GM13976 (cell line): Measurements from ENCODE around the gene IL1RAP.
"Not testable (repeated sequence)": the region's sequence is repeated elsewhere in the genome, so short reads cannot be mapped to it uniquely, and the experiment has no call there.

Experiments
- DNase-seq: peaks from one replicate; pipeline ENCODE4 v3.0.0; 2012; ENCODE audit warnings: low spot score
- in situ Hi-C: fragments of 300-500 bp; cut with MboI; formaldehyde crosslinking; loops from one replicate; pipeline ENCODE4 v1.12.0; 2022; ENCODE audit warnings: low sequenced_read_pairs, mixed read lengths, inconsistent platforms; ENCODE audit not compliant: unreplicated experiment
- TF ChIP-seq, protein P1 (sequence below): IDR thresholded peaks from 2 replicates; pipeline ENCODE4 v1.5.1; 2012; ENCODE audit warnings: borderline replicate concordance, mild to moderate bottlenecking; ENCODE audit not compliant: insufficient read depth; ENCODE audit errors: extremely low read depth, missing control alignments, control extremely low read depth

The IL1RAP gene

DNA sequence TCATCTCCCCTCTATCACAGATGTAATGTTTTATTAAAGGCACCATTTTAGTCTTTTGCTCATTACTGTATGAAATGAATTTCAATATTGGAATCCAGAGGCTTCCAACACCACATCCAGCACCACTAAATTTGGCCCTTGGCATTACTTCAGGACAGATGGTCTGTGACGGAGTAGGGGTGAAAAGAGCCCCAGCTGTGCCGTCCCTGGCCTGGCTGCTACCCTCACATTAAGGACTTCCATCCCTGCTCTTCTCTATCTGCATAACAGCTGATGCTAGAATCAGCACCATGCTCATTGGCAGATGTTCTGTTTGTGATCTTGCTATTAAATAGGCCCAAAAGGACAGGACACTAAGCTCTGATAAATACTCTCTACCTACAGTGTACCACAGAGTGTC lies 152.9 kb downstream of the IL1RAP start:
- no peak for DNase-seq
- in situ Hi-C loops = no loop called here
- TF ChIP-seq, protein P1, sequence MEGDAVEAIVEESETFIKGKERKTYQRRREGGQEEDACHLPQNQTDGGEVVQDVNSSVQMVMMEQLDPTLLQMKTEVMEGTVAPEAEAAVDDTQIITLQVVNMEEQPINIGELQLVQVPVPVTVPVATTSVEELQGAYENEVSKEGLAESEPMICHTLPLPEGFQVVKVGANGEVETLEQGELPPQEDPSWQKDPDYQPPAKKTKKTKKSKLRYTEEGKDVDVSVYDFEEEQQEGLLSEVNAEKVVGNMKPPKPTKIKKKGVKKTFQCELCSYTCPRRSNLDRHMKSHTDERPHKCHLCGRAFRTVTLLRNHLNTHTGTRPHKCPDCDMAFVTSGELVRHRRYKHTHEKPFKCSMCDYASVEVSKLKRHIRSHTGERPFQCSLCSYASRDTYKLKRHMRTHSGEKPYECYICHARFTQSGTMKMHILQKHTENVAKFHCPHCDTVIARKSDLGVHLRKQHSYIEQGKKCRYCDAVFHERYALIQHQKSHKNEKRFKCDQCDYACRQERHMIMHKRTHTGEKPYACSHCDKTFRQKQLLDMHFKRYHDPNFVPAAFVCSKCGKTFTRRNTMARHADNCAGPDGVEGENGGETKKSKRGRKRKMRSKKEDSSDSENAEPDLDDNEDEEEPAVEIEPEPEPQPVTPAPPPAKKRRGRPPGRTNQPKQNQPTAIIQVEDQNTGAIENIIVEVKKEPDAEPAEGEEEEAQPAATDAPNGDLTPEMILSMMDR = no peak

DNA sequence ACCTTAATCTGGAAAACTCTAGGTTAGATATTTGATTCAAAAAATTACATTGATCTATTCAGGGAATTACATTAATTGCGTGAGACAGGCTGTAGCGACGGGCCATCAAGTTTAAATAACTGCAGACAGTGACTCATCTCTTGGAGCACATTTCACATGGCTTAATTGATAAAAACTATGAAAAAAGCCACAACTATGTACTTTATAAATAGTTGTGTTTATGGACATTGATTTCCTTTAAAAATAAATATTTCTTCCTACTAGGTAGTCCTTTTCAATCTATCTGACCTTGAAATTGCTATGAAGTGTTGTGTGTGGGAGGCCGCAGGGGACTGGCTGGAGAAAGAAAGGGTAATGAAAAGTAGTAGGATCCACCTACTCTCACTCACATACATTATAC lies 157.8 kb downstream of the IL1RAP start:
- DNase-seq = no peak
- in situ Hi-C loops = no loop called here
- TF ChIP-seq, protein P1 = no peak

DNA sequence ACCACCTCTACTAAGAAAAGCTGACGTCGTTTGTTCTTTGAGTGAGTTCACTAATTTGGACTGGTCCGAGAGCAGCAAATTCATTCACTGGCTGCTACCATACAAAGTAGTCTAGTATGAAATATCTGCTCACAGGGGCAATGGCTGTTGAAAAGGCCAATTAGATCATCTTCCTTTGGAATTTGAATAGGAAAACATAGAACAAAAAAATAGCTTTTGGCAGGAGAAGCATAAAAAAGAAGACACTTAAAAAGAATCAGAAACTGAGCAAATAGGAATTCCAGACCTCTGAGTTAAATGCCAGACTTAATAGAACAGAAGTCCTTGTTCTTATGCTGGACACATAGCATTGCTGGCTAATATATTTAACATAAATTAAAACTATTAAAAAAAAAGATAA lies 159.3 kb downstream of the IL1RAP start:
- TF ChIP-seq, protein P1 = no peak
- in situ Hi-C loops = no loop called here
- no peak for DNase-seq

DNA sequence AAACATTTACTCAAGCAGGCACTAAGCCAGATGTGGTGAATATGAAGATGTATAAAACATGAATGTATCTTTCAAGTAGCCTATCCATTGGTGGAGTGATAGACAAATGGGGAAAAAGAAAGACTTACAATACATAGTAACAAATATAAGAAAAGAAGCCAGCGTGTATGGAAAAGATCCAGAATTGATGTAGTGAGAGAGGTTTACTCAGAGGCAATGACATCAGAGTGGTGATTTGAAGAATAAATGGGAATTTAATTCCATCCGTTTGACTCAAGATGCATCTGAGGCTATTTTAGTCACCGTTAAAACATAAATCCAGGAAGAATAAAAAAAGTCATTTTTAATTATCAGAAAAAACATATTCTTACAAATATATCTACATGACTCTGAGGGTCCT lies 162.6 kb downstream of the IL1RAP start:
- TF ChIP-seq, protein P1 = no peak
- no peak for DNase-seq
- in situ Hi-C loops = no loop called here

DNA sequence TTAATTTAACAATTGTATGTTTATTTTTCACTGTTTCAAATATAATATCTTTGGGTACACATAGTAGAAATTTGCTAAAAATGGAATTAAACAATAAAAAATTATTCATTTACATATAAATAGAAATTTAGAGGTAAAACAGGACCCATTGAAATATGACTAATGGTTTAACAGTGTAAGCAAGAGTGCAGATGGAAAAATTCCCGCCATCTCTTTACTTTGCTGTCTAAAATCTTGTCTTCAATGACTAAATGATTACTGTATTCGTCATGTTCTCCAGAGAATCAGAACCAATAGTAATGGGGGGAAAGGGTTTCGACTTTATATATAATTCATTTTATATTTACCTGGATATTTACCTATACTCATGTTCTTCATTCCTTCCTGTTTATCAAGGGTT lies 163.1 kb downstream of the IL1RAP start:
- TF ChIP-seq, protein P1 = no peak
- in situ Hi-C loops = no loop called here
- no peak for DNase-seq

DNA sequence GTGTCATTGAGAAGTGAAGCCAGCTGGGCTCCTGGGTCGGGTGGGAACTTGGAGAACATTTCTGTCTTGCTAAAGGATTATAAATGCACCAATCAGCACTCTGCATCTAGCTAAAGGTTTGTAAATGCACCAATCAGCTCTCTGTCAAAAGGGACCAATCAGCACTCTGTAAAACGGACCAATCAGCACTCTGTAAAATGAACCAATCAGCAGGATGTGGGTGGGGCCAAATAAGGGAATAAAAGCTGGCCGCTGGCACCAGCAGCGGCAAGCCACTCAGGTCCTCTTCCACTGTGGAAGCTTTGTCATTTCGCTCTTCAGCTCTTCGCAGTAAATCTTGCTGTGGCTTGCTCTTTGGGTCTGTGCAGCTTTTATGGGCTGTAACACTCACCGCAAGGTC lies 164.0 kb downstream of the IL1RAP start:
- in situ Hi-C loops, DNase-seq: not testable (repeated sequence)

DNA sequence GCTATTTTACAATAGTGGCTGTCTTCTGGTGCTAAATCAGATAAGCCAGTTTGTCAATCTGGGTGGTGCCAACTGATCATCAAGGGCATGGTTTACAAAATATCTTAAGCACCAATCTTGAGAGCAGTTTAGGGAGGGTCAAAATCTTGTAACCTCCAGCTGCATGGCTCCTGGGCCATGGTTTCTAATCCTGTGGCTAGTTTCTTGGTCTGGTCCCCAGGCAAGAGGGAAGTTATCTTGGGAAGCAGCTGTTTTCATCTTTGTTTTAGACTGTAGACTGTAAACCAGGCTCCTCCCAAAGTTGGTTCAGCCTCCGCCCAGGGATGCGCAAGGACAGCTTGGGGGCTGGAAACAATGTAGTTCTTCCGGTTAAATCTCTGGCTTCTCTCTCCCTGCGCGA lies 166.8 kb downstream of the IL1RAP start:
- in situ Hi-C loops = no loop called here

More for the DNA sequence above, 166.8 kb downstream of the IL1RAP start:
- TF ChIP-seq, protein P1 = no peak
- no peak for DNase-seq
